HG03045 (cell line): Measurements from ENCODE around the gene ZSWIM8.

Source experiments
- ATAC-seq: cut with Tn5 transposase; IDR thresholded peaks from one replicate; pipeline ENCODE4 v1.9.1; 2021; ENCODE audit warnings: mild to moderate bottlenecking, moderate library complexity; ENCODE audit not compliant: unreplicated experiment

ZSWIM8 gene

GRCh38 chr10:73840403-73841060, 55.1 kb downstream of the ZSWIM8 start:
- no peak for ATAC-seq

- ATAC-seq = no peak
These were observed 55.6 kb downstream of the ZSWIM8 start for GRCh38 chr10:73841061-73841421.

GRCh38 chr10:73841526-73842285, 56.3 kb downstream of the ZSWIM8 start:
- no peak for ATAC-seq

- ATAC-seq = no peak
These were observed 56.9 kb downstream of the ZSWIM8 start for GRCh38 chr10:73842349-73842748.

GRCh38 chr10:73843261-73843660, 57.9 kb downstream of the ZSWIM8 start:
- ATAC-seq = no peak

GRCh38 chr10:73847031-73847430, 61.6 kb downstream of the ZSWIM8 start:
- ATAC-seq = no peak

- peak; percentile 76 for ATAC-seq
These were observed 63.5 kb downstream of the ZSWIM8 start for GRCh38 chr10:73848821-73849489.

GRCh38 chr10:73850211-73850610, 64.8 kb downstream of the ZSWIM8 start:
- no peak for ATAC-seq

GRCh38 chr10:73850863-73851461, 65.6 kb downstream of the ZSWIM8 start:
- ATAC-seq = no peak
